Psoas muscle (tissue), 8 donors: ENCODE results near the gene COPG2. TPM values are rescaled to one million over a fixed set of nuclear protein-coding genes. Genes with fewer than 3 reads are reported as not detected.

ENCODE experiments used
- ATAC-seq, 4 donors: fragments of 200-7000 bp; cut with Tn5 transposase; one replicate each; pipeline ENCODE4 v1.9.1; 2020; ENCODE audit warnings: moderate library complexity in 3 of 4, mild to moderate bottlenecking in 2 of 4
- DNase-seq, 2 donors: peaks; one replicate each; pipeline ENCODE4 v3.0.0-alpha.2; 2020
- H3K27ac ChIP-seq: fragments of 200-600 bp; one replicate; pipeline ENCODE4 v1.8.0; 2022
- H3K27me3 ChIP-seq, 3 donors: fragments of 200-600 bp in 1 of 3; one replicate each; pipeline versions ENCODE4 v1.6.1 to v1.8.0; 2013 to 2022; ENCODE audit warnings: low read length in 2 of 3, mild to moderate bottlenecking in 2 of 3, moderate library complexity in 1 of 3; ENCODE audit not compliant: insufficient read depth in 3 of 3
- H3K36me3 ChIP-seq, 2 donors: fragments of 200-600 bp in 1 of 2; one replicate each; pipeline versions ENCODE4 v1.6.1 to v1.8.0; 2013 to 2022; ENCODE audit warnings: low read depth in 1 of 2, mild to moderate bottlenecking in 1 of 2, moderate library complexity in 1 of 2; ENCODE audit not compliant: insufficient read depth in 1 of 2
- H3K4me1 ChIP-seq: fragments of 200-600 bp; one replicate; pipeline ENCODE4 v1.8.0; 2022
- H3K4me3 ChIP-seq: fragments of 200-600 bp; one replicate; pipeline ENCODE4 v1.8.0; 2022; ENCODE audit warnings: mild to moderate bottlenecking
- H3K9me3 ChIP-seq: fragments of 200-600 bp; one replicate; pipeline ENCODE4 v1.8.0; 2022
- CTCF ChIP-seq: fragments of 200-600 bp; IDR thresholded peaks from one replicate; pipeline ENCODE4 v1.8.0; 2022; ENCODE audit warnings: antibody characterized with exemption
- WGBS, 3 donors: extraction: QIAGEN DNeasy Blood & Tissue Kit; methylation state at CpG; one replicate each; pipeline versions ENCODE4 v1.1.6 to v1.1.7; 2013; 5-methylcytosine and 5-hydroxymethylcytosine counted together
- intact Hi-C, 2 donors: fragments of 100-400 bp; cut with DNase I; formaldehyde crosslinking; loops; one replicate each; pipeline versions ENCODE4 v1.11.0 to v1.14.2; 2022
- polyA plus RNA-seq, 3 donors: library from polyadenylated mRNA; stranded (reverse); fragments of 200-250 nt; gene quantifications; one replicate each; pipeline ENCODE4 v1.2.3, GENCODE V29; 2013
- total RNA-seq, 4 donors: library from RNA; stranded (reverse); fragmentation: NEBNext Ultra II Directional in 2 of 4; extraction: Animal tissue kit (Norgen Biotek cat#: 25700) in 2 of 4; gene quantifications; one replicate each; pipeline versions ENCODE4 v1.2.1 to v1.2.4, GENCODE V29; 2021 to 2023
- donor health status: healthy with polysubstance abuse.
- donor health status: DM: no; HTN: no; CAD: no; lungs with moderate emphysema.
- donor health status: Bipolar disorder and iron deficiency.
- donor health status: healthy.
- donor health status: DM: yes; HTN: yes; CAD: no.
- donor health status: DM: no; HTN: no; CAD: no.
- donor health status: DM: no; HTN: no; CAD: no.
- donor health status: DM: yes; HTN: yes; CAD: no.

Gene COPG2
- total and polyA plus RNA-seq, 7 donors: 9.6 to 21.5 (median 13.2) TPM

- Histone ChIP-seq H3K27ac (no peak overlapping the region), H3K4me3 (no peak overlapping the region), H3K4me1 (no peaks in the 10 kb centered on the region), H3K36me3 (no peaks in the 10 kb centered on the region), H3K27me3 (no peaks in the 10 kb centered on the region), H3K9me3 (peaks cover 11% of the 10 kb centered on the region)
- WGBS, 3 donors: 81 to 91% (median 84%) methylated on average over 2 of the region's 2 CpGs
- no peak for TF ChIP-seq CTCF
- no peak for ATAC-seq
- intact Hi-C loops: no loop called here
- DNase-seq: no peak
Observed at GRCh38 chr7:130458257-130458656, 210.3 kb downstream of the COPG2 start.

Other genes with a start within 250 kb of the COPG2 start
- gene CEP41, start 227.7 kb downstream of the COPG2 start, total RNA-seq: 1 to 10 TPM; 2.4 to 4.6 (median 3.2) TPM
- 1 to 10 TPM; 3.0 to 4.6 (median 4.2) TPM for gene CEP41, start 227.7 kb downstream of the COPG2 start, polyA plus RNA-seq
- gene MEST, start 176.7 kb downstream of the COPG2 start, total RNA-seq: 10 to 100 TPM in 2 of 4 donors, 1 to 10 TPM in 2; 3.0 to 12.6 (median 8.8) TPM
- gene MEST, start 176.7 kb downstream of the COPG2 start, polyA plus RNA-seq: 1 to 10 TPM; 2.8 to 5.3 (median 4.2) TPM
- gene TSGA13, start 17.8 kb upstream of the COPG2 start, total RNA-seq: not detected
- gene TSGA13, start 17.8 kb upstream of the COPG2 start, polyA plus RNA-seq: not detected
- 1 to 10 TPM in 2 of 4 donors, under 1 TPM in 2; 0.34 to 2.2 (median 0.86) TPM for gene KLF14, start 65.5 kb upstream of the COPG2 start, total RNA-seq
- gene KLF14, start 65.5 kb upstream of the COPG2 start, polyA plus RNA-seq: 1 to 10 TPM in 2 of 3 donors, under 1 TPM in 1; 0.48 to 1.5 (median 1.3) TPM